Measurements from ENCODE around the gene IRAK3. TPM values are rescaled to one million over a fixed set of nuclear protein-coding genes. Genes with fewer than 3 reads are reported as not detected.

The IRAK3 gene
- total RNA-seq, 4 donors from 2014 or later, result 3.0 to 26.4 (median 7.8) TPM

DNA sequence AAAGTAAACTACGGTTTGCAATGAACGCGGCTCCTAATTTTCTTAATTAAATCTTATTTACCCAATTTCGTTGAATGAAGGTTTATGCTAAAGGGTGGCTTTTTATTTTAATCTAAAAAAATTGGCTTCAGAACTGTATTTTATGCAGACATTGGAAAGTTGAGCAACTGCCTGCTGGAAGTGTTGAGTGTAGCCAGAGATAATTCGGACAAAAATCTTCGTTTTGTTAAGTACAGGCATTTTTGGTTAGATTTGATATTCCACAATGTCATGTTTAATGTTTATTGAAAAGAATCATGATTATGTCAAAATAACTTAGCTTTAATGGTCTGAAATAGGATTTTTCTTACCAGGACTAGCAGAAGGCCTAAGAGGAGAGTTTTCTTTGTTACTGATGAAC lies 875 bp downstream of the IRAK3 start:
- Histone ChIP-seq H3K4me3 (peak overlapping the region in 3 of 4 donors; percentile 35 to 69 (median 54)), H3K9me3 (no peaks in the 10 kb centered on the region), H3K36me3 (no peaks in the 10 kb centered on the region), H3K4me1 (peaks cover 0 to 6% (median 0%) of the 10 kb centered on the region in 4 donors), H3K27me3 (no peaks in the 10 kb centered on the region), H3K27ac (peak overlapping the region; percentile 74 to 89 (median 84))
- no peak for DNase-seq
- TF ChIP-seq CTCF (IDR thresholded peaks at IDR 0.05), result no peak
- no peak for TF ChIP-seq POLR2A (IDR thresholded peaks at IDR 0.05)

- TF ChIP-seq CTCF (IDR thresholded peaks at IDR 0.05), result no peak
- TF ChIP-seq POLR2A (IDR thresholded peaks at IDR 0.05), result no peak
- no peaks in the 10 kb centered on the region for H3K27me3 ChIP-seq
These were observed 1.7 kb downstream of the IRAK3 start for GRCh38 chr12:66190519-66191370.

DNA sequence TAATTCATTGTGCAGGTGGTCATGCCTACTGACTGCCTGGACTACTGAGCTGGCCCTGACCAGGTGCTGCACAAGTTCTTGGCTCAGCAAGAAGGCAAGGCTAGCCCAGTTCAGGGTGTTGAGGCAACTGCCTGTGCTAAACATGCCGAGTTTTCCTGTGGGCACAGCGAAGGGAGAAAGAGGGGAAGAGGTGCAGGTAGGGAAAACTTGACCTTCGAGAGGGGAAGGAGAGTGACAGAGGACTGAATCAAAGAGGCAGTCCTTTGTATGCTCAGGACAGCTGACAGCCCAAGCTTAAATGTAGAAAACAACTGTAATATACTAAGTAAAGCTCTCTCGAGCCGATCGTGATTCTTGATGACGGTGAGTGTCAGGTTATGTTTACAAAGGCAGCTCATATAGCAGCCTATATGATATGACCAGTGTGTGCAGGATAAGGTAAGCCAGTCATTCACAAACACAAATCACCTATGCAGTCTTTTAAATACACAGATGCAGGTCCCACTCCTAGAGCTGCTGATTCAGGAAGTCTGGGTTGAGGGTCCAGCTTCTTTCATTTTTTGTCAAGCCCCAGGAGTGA lies 2.6 kb downstream of the IRAK3 start:
- Histone ChIP-seq H3K9me3 (no peaks in the 10 kb centered on the region), H3K4me1 (peaks cover 0 to 6% (median 0%) of the 10 kb centered on the region in 4 donors), H3K27ac (no peak overlapping the region), H3K27me3 (no peaks in the 10 kb centered on the region), H3K36me3 (no peaks in the 10 kb centered on the region), H3K4me3 (no peak overlapping the region)
- no peak for TF ChIP-seq POLR2A (IDR thresholded peaks at IDR 0.05)
- TF ChIP-seq CTCF (IDR thresholded peaks at IDR 0.05), result no peak
- no peak for DNase-seq

More at GRCh38 chr12:66190519-66191370, 1.7 kb downstream of the IRAK3 start:
- no peaks in the 10 kb centered on the region for H3K36me3 ChIP-seq
- peak overlapping the region in 1 of 4 donors; percentile 54 for H3K4me3 ChIP-seq
- H3K9me3 ChIP-seq, result no peaks in the 10 kb centered on the region
- H3K27ac ChIP-seq, result peak overlapping the region; percentile 3 to 88 (median 48)
- DNase-seq, result no peak
- peaks cover 0 to 6% (median 0%) of the 10 kb centered on the region in 4 donors for H3K4me1 ChIP-seq

DNA sequence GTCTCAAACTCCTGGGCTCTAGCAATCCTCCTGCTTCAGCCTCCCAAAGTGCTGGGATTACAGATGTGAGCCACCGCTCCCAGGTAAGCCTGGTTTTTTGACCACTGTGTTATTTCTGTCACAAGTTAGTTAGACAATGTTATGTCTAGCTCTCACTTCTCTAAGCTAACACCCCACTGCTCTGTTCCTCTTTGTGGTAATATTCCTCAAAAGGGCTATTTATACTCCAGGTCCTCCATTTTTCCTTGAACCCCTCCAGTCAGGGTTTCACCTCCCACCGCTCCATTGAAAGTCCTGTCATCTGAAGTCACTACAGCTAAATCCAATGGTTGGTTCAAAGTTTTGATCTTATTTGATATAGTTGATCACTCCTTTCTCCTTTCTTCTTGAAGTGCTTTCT lies 5.1 kb downstream of the IRAK3 start:
- H3K9me3 ChIP-seq, result no peaks in the 10 kb centered on the region
- no peaks in the 10 kb centered on the region for H3K36me3 ChIP-seq
- peaks cover 0 to 1% (median 0%) of the 10 kb centered on the region in 4 donors for H3K4me1 ChIP-seq
- no peak for DNase-seq
- TF ChIP-seq CTCF (IDR thresholded peaks at IDR 0.05) (no peak), POLR2A (IDR thresholded peaks at IDR 0.05) (no peak)
- H3K27ac ChIP-seq, result no peak overlapping the region
- H3K27me3 ChIP-seq, result no peaks in the 10 kb centered on the region
- H3K4me3 ChIP-seq, result no peak overlapping the region

DNA sequence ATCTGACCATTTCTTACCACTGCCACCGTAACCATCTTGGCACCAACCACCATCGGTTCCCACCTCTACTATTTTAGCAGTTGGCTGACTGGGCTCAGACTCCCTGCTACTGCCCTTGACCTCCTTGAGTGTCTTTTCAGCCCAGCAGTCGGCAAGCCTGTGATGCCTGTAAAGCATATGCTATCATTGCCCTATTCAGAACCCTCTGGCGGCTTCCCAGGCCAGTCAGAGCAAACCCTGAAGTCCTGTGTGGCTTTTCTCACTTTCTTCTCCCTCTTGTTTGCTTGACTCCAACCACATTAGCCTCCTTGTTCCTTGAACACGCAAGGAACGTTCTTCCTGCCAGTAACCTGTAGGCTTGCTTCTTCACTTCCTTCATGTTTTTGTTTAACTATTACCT lies 6.2 kb downstream of the IRAK3 start:
- no peak for DNase-seq
- no peak for TF ChIP-seq POLR2A (IDR thresholded peaks at IDR 0.05)
- no peak for TF ChIP-seq CTCF (IDR thresholded peaks at IDR 0.05)
- H3K27me3 ChIP-seq, result no peaks in the 10 kb centered on the region
- no peaks in the 10 kb centered on the region for H3K4me1 ChIP-seq
- H3K4me3 ChIP-seq, result no peak overlapping the region
- H3K9me3 ChIP-seq, result no peaks in the 10 kb centered on the region
- H3K36me3 ChIP-seq, result no peaks in the 10 kb centered on the region
- no peak overlapping the region for H3K27ac ChIP-seq

Data from Peyer's patch (tissue), 4 donors.